ENCODE results near the gene SERINC2. TPM values are rescaled to one million over a fixed set of nuclear protein-coding genes. Genes with fewer than 3 reads are reported as not detected.
A peak's percentile ranks its signal among the peaks of the same experiment; 100 is the strongest.

The SERINC2 gene
- total RNA-seq, 1 donor from 2014 or later = 23.2 TPM

DNA sequence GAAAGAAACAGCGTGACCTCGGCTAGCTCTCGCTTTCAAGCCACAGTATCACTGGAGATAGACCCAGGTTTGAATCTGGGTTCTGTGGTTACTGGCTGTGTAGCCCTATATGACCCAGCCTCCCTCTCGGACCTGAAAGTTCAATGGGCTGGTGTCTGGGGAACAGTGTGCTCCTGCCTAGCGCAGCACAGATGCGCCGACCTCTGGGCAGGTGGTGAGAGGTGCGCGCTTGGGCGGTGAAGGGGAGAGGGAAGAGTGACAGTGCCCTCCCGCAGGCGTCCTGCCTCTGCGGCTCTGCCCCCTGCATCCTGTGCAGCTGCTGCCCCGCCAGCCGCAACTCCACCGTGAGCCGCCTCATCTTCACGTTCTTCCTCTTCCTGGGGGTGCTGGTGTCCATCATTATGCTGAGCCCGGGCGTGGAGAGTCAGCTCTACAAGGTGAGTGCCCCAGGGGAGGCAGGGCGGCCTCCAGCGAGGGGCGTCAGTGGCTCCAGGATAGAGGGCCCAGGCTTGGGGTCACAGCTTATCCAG is 10.5 kb downstream of the SERINC2 start:
- TF ChIP-seq CTCF (IDR thresholded peaks at IDR 0.05; ENCODE audit: insufficient read depth, low read length, severe bottlenecking) = no peak
- no peak for DNase-seq (ENCODE audit: low read depth)
- peaks cover 44% of the 10 kb centered on the region for H3K36me3 ChIP-seq (ENCODE audit: control insufficient read depth, insufficient read depth, low read length)
- H3K4me3 ChIP-seq (ENCODE audit: low read depth, low read length) = no peak overlapping the region
- H3K27me3 ChIP-seq (ENCODE audit: control insufficient read depth, insufficient read depth, low read length) = no peaks in the 10 kb centered on the region
- no peak for FAIRE-seq

- Histone ChIP-seq H3K27me3 (ENCODE audit: control insufficient read depth, insufficient read depth, low read length) (no peaks in the 10 kb centered on the region), H3K36me3 (ENCODE audit: control insufficient read depth, insufficient read depth, low read length) (peaks cover 48% of the 10 kb centered on the region), H3K4me3 (ENCODE audit: low read depth, low read length) (no peak overlapping the region)
- FAIRE-seq (no peak), DNase-seq (ENCODE audit: low read depth) (no peak)
- no peak for TF ChIP-seq CTCF (IDR thresholded peaks at IDR 0.05; ENCODE audit: insufficient read depth, low read length, severe bottlenecking)
Observed at GRCh38 chr1:31424568-31424967, 11.6 kb downstream of the SERINC2 start.

- no peak for FAIRE-seq
- H3K36me3 ChIP-seq (ENCODE audit: control insufficient read depth, insufficient read depth, low read length) = peaks cover 53% of the 10 kb centered on the region
- no peaks in the 10 kb centered on the region for H3K27me3 ChIP-seq (ENCODE audit: control insufficient read depth, insufficient read depth, low read length)
- TF ChIP-seq CTCF (IDR thresholded peaks at IDR 0.05; ENCODE audit: insufficient read depth, low read length, severe bottlenecking) = no peak
- H3K4me3 ChIP-seq (ENCODE audit: low read depth, low read length) = no peak overlapping the region
- no peak for DNase-seq (ENCODE audit: low read depth)
Observed at GRCh38 chr1:31425301-31426081, 12.5 kb downstream of the SERINC2 start.

GRCh38 chr1:31426249-31426922 is 13.4 kb downstream of the SERINC2 start:
- TF ChIP-seq CTCF (IDR thresholded peaks at IDR 0.05; ENCODE audit: insufficient read depth, low read length, severe bottlenecking) = no peak
- no peak overlapping the region for H3K4me3 ChIP-seq (ENCODE audit: low read depth, low read length)
- H3K36me3 ChIP-seq (ENCODE audit: control insufficient read depth, insufficient read depth, low read length) = peaks cover 59% of the 10 kb centered on the region
- FAIRE-seq = peak; percentile 32
- H3K27me3 ChIP-seq (ENCODE audit: control insufficient read depth, insufficient read depth, low read length) = no peaks in the 10 kb centered on the region
- peak; percentile 88 for DNase-seq (ENCODE audit: low read depth)

- no peak for TF ChIP-seq CTCF (IDR thresholded peaks at IDR 0.05; ENCODE audit: insufficient read depth, low read length, severe bottlenecking)
- no peaks in the 10 kb centered on the region for H3K27me3 ChIP-seq (ENCODE audit: control insufficient read depth, insufficient read depth, low read length)
- DNase-seq (ENCODE audit: low read depth) (no peak), FAIRE-seq (no peak)
- H3K4me3 ChIP-seq (ENCODE audit: low read depth, low read length) = no peak overlapping the region
- H3K36me3 ChIP-seq (ENCODE audit: control insufficient read depth, insufficient read depth, low read length) = peaks cover 60% of the 10 kb centered on the region
Observed at GRCh38 chr1:31427322-31427721, 14.3 kb downstream of the SERINC2 start.

Measured in bronchial epithelial cell (primary cell).